IMR-90 (cell line): ENCODE results near the gene MET. TPM values are rescaled to one million over a fixed set of nuclear protein-coding genes. Genes with fewer than 3 reads are reported as not detected.

ENCODE experiments used
- ATAC-seq: fragments of 200-7000 bp; cut with Tn5 transposase; 2 replicates; pipeline ENCODE4 v1.9.1; 2020; ENCODE audit warnings: low read depth, mild to moderate bottlenecking, moderate library complexity
- BruUV-seq: library from RNA; stranded (reverse); fragments of 400-500 nt; replicated peaks from 2 replicates; lab custom pipeline; 2021; lab: Mats Ljungman, UMichigan
- CTCF ChIA-PET: fragments of 300-600 bp; formaldehyde crosslinking; extraction: SDS; loops from one replicate; lab custom pipeline; 2021; ENCODE audit warnings: antibody characterized with exemption; lab: Yijun Ruan, JAX
- POLR2A ChIA-PET: fragments of 300-600 bp; sonication (Branson Sonifier 250); formaldehyde crosslinking; loops from one replicate; lab custom pipeline; 2022; ENCODE audit warnings: antibody characterized with exemption; ENCODE audit not compliant: unreplicated experiment; lab: Charles Lee
- DNase-seq: peaks from one replicate; pipeline ENCODE4 v3.0.0; 2013
- H2AFZ ChIP-seq: replicated peaks from 2 replicates; pipeline ENCODE3; 2013; ENCODE audit warnings: low read length, mild to moderate bottlenecking; ENCODE audit not compliant: poor library complexity
- H2AK5ac ChIP-seq: 2 replicates; pipeline ENCODE4 v1.6.1; 2013; ENCODE audit warnings: low read depth, low read length, inconsistent platforms
- H2AK9ac ChIP-seq: replicated peaks from 2 replicates; pipeline ENCODE3; 2013; ENCODE audit warnings: mild to moderate bottlenecking, low read depth, low read length, moderate library complexity; ENCODE audit not compliant: poor library complexity
- H2BK120ac ChIP-seq: 2 replicates; pipeline ENCODE4 v1.6.1; 2013; ENCODE audit warnings: low read depth, low read length, inconsistent platforms
- H2BK15ac ChIP-seq: 3 replicates; pipeline ENCODE4 v1.6.1; 2013; ENCODE audit warnings: low read depth, low read length, inconsistent platforms
- H2BK20ac ChIP-seq: 2 replicates; pipeline ENCODE4 v1.6.1; 2013; ENCODE audit warnings: low read depth, mild to moderate bottlenecking, inconsistent platforms, low read length, moderate library complexity
- H2BK5ac ChIP-seq: 2 replicates; pipeline ENCODE4 v1.6.1; 2013; ENCODE audit warnings: mild to moderate bottlenecking, low read depth, low read length, inconsistent platforms; ENCODE audit not compliant: poor library complexity, severe bottlenecking
- H3K14ac ChIP-seq: replicated peaks from 2 replicates; pipeline ENCODE4 v1.6.1; 2013; ENCODE audit warnings: low read depth, low read length, inconsistent platforms
- H3K18ac ChIP-seq: 2 replicates; pipeline ENCODE4 v1.6.1; 2013; ENCODE audit warnings: low read depth, low read length, control low read depth
- H3K23ac ChIP-seq: 2 replicates; pipeline ENCODE4 v1.6.1; 2013; ENCODE audit warnings: low read depth, low read length, inconsistent platforms
- H3K27ac ChIP-seq: 2 replicates; pipeline ENCODE4 v1.5.1; 2013; ENCODE audit warnings: mild to moderate bottlenecking, control low read depth, low read length; ENCODE audit not compliant: insufficient read depth
- H3K27me3 ChIP-seq: 2 replicates; pipeline ENCODE4 v1.6.1; 2013; ENCODE audit warnings: low read length; ENCODE audit not compliant: control insufficient read depth, insufficient read depth
- H3K36me3 ChIP-seq: 2 replicates; pipeline ENCODE4 v1.6.1; 2013; ENCODE audit warnings: low read length, mixed read lengths; ENCODE audit not compliant: control insufficient read depth, insufficient read depth
- H3K4ac ChIP-seq: 2 replicates; pipeline ENCODE4 v1.6.1; 2013; ENCODE audit warnings: low read depth, low read length, inconsistent platforms
- H3K4me1 ChIP-seq: 2 replicates; pipeline ENCODE4 v1.6.1; 2013; ENCODE audit warnings: low read length, mixed read lengths; ENCODE audit not compliant: control insufficient read depth, insufficient read depth
- H3K4me2 ChIP-seq: 2 replicates; pipeline ENCODE4 v1.6.1; 2013; ENCODE audit warnings: low read depth, mild to moderate bottlenecking, control low read depth, low read length, moderate library complexity
- H3K4me3 ChIP-seq: 2 replicates; pipeline ENCODE4 v1.5.1; 2013; ENCODE audit warnings: low read depth, mild to moderate bottlenecking, control low read depth, low read length, moderate library complexity; ENCODE audit not compliant: insufficient read depth
- H3K56ac ChIP-seq: 2 replicates; pipeline ENCODE4 v1.6.1; 2013; ENCODE audit warnings: low read length, inconsistent platforms; ENCODE audit not compliant: insufficient read depth; ENCODE audit errors: extremely low read depth
- H3K79me1 ChIP-seq, 2 experiments: 2 replicates each; pipeline ENCODE4 v1.6.1; 2013; ENCODE audit warnings: low read length in 2 of 2, inconsistent platforms in 1 of 2, low read depth in 1 of 2
- H3K9ac ChIP-seq: 2 replicates; pipeline ENCODE4 v1.6.1; 2013; ENCODE audit warnings: low read depth, low read length, control low read depth
- H3K9me1 ChIP-seq: 2 replicates; pipeline ENCODE4 v1.6.1; 2013; ENCODE audit warnings: low read length, inconsistent platforms; ENCODE audit not compliant: insufficient read depth
- H3K9me3 ChIP-seq: 2 replicates; pipeline ENCODE4 v1.6.1; 2013; ENCODE audit warnings: low read length; ENCODE audit not compliant: control insufficient read depth, insufficient read depth
- H4K20me1 ChIP-seq: 2 replicates; pipeline ENCODE4 v1.6.1; 2013; ENCODE audit warnings: low read length, inconsistent platforms; ENCODE audit not compliant: insufficient read depth
- H4K5ac ChIP-seq: 2 replicates; pipeline ENCODE4 v1.6.1; 2013; ENCODE audit warnings: mild to moderate bottlenecking, low read depth, low read length, control low read depth
- H4K8ac ChIP-seq, 2 experiments: 2 replicates each; pipeline ENCODE4 v1.6.1; 2013; ENCODE audit warnings: low read depth in 2 of 2, low read length in 2 of 2, control low read depth in 1 of 2, inconsistent platforms in 1 of 2
- H4K91ac ChIP-seq: 2 replicates; pipeline ENCODE4 v1.6.1; 2013; ENCODE audit warnings: low read depth, low read length, inconsistent platforms; ENCODE audit not compliant: insufficient read depth
- BHLHE40 ChIP-seq: fragments of 150-350 bp; IDR thresholded peaks from 2 replicates; pipeline ENCODE4 v1.6.1; 2016; ENCODE audit warnings: mild to moderate bottlenecking, low read depth, low read length
- CEBPB ChIP-seq: IDR thresholded peaks from 2 replicates; pipeline ENCODE4 v1.6.1; 2012; ENCODE audit warnings: low read depth, low read length, improper control_type of control experiment
- CHD1 ChIP-seq: IDR thresholded peaks from 2 replicates; pipeline ENCODE4 v1.6.1; 2012; ENCODE audit warnings: low read depth, low read length, improper control_type of control experiment
- FOS ChIP-seq: fragments of 150-350 bp; IDR thresholded peaks from 2 replicates; pipeline ENCODE4 v1.6.1; 2016; ENCODE audit warnings: low read depth, low read length
- MAFK ChIP-seq: IDR thresholded peaks from 2 replicates; pipeline ENCODE4 v1.6.1; 2012; ENCODE audit warnings: low read depth, low read length, improper control_type of control experiment
- MAZ ChIP-seq: IDR thresholded peaks from 2 replicates; pipeline ENCODE4 v1.6.1; 2012; ENCODE audit warnings: low read depth, mild to moderate bottlenecking, low read length, improper control_type of control experiment, moderate library complexity, borderline replicate concordance
- MXI1 ChIP-seq: IDR thresholded peaks from 2 replicates; pipeline ENCODE4 v1.6.1; 2012; ENCODE audit warnings: low read depth, mild to moderate bottlenecking, low read length, moderate library complexity, borderline replicate concordance
- NFE2L2 ChIP-seq: fragments of 150-350 bp; IDR thresholded peaks from 2 replicates; pipeline ENCODE4 v1.6.1; 2016; ENCODE audit warnings: low read depth, mild to moderate bottlenecking, low read length
- POLR2A ChIP-seq: IDR thresholded peaks from 2 replicates; pipeline ENCODE4 v1.6.1; 2012; ENCODE audit warnings: mild to moderate bottlenecking, low read depth, low read length
- RAD21 ChIP-seq: IDR thresholded peaks from 2 replicates; pipeline ENCODE4 v1.6.1; 2012; ENCODE audit warnings: low read length, improper control_type of control experiment
- RCOR1 ChIP-seq: IDR thresholded peaks from 2 replicates; pipeline ENCODE4 v1.6.1; 2012; ENCODE audit warnings: mild to moderate bottlenecking, low read length, improper control_type of control experiment; ENCODE audit not compliant: insufficient replicate concordance
- RFX5 ChIP-seq: IDR thresholded peaks from 2 replicates; pipeline ENCODE4 v1.8.0; 2012; ENCODE audit warnings: low read depth, mild to moderate bottlenecking, low read length, moderate library complexity
- SMC3 ChIP-seq: fragments of 150-350 bp; IDR thresholded peaks from 2 replicates; pipeline ENCODE4 v1.6.1; 2016; ENCODE audit warnings: low read depth, mild to moderate bottlenecking, antibody characterized with exemption, low read length, moderate library complexity
- WGBS, 2 experiments: methylation state at CpG; one replicate each; pipeline versions ENCODE4 v1.1.5 to v1.1.7; 2013; ENCODE audit warnings: missing lambda C conversion rate in 2 of 2; ENCODE audit not compliant: insufficient read length in 1 of 2; ENCODE audit errors: extremely low coverage in 2 of 2; 5-methylcytosine and 5-hydroxymethylcytosine counted together
- dilution Hi-C: fragments of 300-500 bp; cut with HindIII; formaldehyde crosslinking; loops from one replicate; pipeline ENCODE4 v1.14.3; 2018; ENCODE audit warnings: low sequenced_read_pairs; ENCODE audit not compliant: unreplicated experiment
- in situ Hi-C: fragments of 300-500 bp; cut with MboI; formaldehyde crosslinking; loops from 3 replicates; pipeline ENCODE4 v1.14.3; 2019; ENCODE audit warnings: low sequenced_read_pairs, inconsistent platforms, mixed read lengths
- intact Hi-C: fragments of 100-400 bp; cut with micrococcal nuclease; formaldehyde crosslinking; loops from 2 replicates; pipeline ENCODE4 v1.10.0; 2022
- polyA plus RNA-seq, 3 experiments: library from polyadenylated mRNA; depleted of rRNA; stranded (reverse); fragments of >200 nt; gene quantifications; 2 replicates each; pipeline ENCODE4 v1.2.3, GENCODE V29; 2012; ENCODE audit warnings: low replicate concordance in 1 of 3
- total RNA-seq: library from RNA; depleted of rRNA; stranded (reverse); fragments of >200 nt; gene quantifications from 2 replicates; pipeline ENCODE4 v1.2.3, GENCODE V29; 2012
- TF ChIP-seq, protein P1 (sequence below): fragments of 150-350 bp; IDR thresholded peaks from 2 replicates; pipeline ENCODE4 v1.6.1; 2016; ENCODE audit warnings: low read depth, mild to moderate bottlenecking, low read length, moderate library complexity, borderline replicate concordance
- TF ChIP-seq, protein P2 (sequence below): conservative IDR thresholded peaks from 2 replicates; pipeline ENCODE4 v1.5.1; 2012; ENCODE audit warnings: mild to moderate bottlenecking, low read depth, low read length, improper control_type of control experiment
- TF ChIP-seq, protein P3 (sequence below): fragments of 150-350 bp; IDR thresholded peaks from 2 replicates; pipeline ENCODE4 v1.6.1; 2017; ENCODE audit warnings: mild to moderate bottlenecking, antibody characterized with exemption, low read length, low read depth

Gene MET
- total and polyA plus RNA-seq, 2 of the 4 experiments (the other 2 are of a cell fraction) = 15.0 to 84.6 TPM

DNA sequence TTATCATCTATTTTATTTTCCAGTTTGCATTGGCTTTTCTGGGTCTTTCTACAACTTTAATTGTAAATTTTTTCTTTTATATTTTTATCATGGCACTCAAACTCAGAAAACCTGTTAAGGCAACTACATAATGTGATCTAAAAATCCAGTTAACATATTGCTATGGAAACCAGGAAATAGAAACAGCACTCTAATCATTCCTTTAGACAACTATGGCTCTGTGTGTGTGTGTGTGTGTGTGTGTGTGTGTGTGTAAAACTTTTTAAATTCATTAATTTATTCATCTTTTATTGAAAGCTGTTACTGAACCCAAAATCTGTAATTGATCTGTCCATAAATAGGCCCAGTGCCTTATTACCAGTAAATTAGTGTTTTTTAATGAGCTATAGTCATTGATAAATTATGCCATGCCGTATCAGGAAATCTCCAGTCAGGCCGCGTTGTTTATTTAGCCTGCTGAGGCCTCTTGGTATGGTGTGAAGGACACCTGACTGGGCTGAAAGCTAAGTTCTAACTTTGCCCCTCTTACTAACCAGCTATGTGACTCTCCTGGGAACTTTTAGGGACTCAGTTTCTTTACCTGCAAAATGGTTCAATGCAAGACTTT is 1.5 kb upstream of the MET start:
- dilution Hi-C loops = no loop called here

More for the DNA sequence above, 1.5 kb upstream of the MET start:
- Histone ChIP-seq H2AK5ac (no peak overlapping the region), H3K4me2 (no peak overlapping the region), H3K27me3 (no peaks in the 10 kb centered on the region), H3K18ac (no peak overlapping the region), H2BK120ac (no peak overlapping the region), H4K20me1 (no peaks in the 10 kb centered on the region), H3K9me3 (no peaks in the 10 kb centered on the region), H4K5ac (no peak overlapping the region), H3K9ac (no peak overlapping the region), H2AK9ac (no peak overlapping the region), H3K4me3 (no peak overlapping the region), H2BK20ac (no peak overlapping the region), H3K79me1 (peaks cover 13 to 22% of the 10 kb centered on the region in 2 experiments; a peak in 3 of 4 replicates), H3K27ac (no peak overlapping the region), H3K14ac (no peak overlapping the region), H4K91ac (no peak overlapping the region), H3K9me1 (peaks cover 3% of the 10 kb centered on the region; the same call in 1 of the 2 replicates), H3K23ac (no peak overlapping the region), H4K8ac (no peak overlapping the region), H2BK5ac (no peak overlapping the region), H2AFZ (no peak overlapping the region), H3K4me1 (peaks cover 5% of the 10 kb centered on the region), H3K56ac (no peak overlapping the region), H3K4ac (no peak overlapping the region), H2BK15ac (no peak overlapping the region), H3K36me3 (no peaks in the 10 kb centered on the region)
- ChIA-PET POLR2A (no interaction called here), CTCF (interaction anchor here (1.1 kb wide), 1 partner anchor 149 kb away, joined by 3 read pairs; no protein-coding TSS in a partner anchor)
- no TSS peak for BruUV-seq
- intact Hi-C loops = loop anchor here (5.0 kb wide), 4 partner anchors 47 to 498 kb away; no protein-coding TSS in a partner anchor
- no peak for TF ChIP-seq CEBPB
- TF ChIP-seq, protein P1, sequence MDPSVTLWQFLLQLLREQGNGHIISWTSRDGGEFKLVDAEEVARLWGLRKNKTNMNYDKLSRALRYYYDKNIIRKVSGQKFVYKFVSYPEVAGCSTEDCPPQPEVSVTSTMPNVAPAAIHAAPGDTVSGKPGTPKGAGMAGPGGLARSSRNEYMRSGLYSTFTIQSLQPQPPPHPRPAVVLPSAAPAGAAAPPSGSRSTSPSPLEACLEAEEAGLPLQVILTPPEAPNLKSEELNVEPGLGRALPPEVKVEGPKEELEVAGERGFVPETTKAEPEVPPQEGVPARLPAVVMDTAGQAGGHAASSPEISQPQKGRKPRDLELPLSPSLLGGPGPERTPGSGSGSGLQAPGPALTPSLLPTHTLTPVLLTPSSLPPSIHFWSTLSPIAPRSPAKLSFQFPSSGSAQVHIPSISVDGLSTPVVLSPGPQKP = no peak
- no peak for TF ChIP-seq NFE2L2
- no peak for TF ChIP-seq SMC3
- TF ChIP-seq MAFK = no peak
- no peak for TF ChIP-seq CHD1
- TF ChIP-seq MAZ = no peak
- TF ChIP-seq, protein P2, sequence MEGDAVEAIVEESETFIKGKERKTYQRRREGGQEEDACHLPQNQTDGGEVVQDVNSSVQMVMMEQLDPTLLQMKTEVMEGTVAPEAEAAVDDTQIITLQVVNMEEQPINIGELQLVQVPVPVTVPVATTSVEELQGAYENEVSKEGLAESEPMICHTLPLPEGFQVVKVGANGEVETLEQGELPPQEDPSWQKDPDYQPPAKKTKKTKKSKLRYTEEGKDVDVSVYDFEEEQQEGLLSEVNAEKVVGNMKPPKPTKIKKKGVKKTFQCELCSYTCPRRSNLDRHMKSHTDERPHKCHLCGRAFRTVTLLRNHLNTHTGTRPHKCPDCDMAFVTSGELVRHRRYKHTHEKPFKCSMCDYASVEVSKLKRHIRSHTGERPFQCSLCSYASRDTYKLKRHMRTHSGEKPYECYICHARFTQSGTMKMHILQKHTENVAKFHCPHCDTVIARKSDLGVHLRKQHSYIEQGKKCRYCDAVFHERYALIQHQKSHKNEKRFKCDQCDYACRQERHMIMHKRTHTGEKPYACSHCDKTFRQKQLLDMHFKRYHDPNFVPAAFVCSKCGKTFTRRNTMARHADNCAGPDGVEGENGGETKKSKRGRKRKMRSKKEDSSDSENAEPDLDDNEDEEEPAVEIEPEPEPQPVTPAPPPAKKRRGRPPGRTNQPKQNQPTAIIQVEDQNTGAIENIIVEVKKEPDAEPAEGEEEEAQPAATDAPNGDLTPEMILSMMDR = no peak
- no peak for TF ChIP-seq MXI1
- TF ChIP-seq RFX5 = no peak
- TF ChIP-seq POLR2A = no peak
- TF ChIP-seq BHLHE40 = no peak
- TF ChIP-seq RAD21 = no peak
- no peak for TF ChIP-seq FOS
- no peak for TF ChIP-seq RCOR1
- TF ChIP-seq, protein P3, sequence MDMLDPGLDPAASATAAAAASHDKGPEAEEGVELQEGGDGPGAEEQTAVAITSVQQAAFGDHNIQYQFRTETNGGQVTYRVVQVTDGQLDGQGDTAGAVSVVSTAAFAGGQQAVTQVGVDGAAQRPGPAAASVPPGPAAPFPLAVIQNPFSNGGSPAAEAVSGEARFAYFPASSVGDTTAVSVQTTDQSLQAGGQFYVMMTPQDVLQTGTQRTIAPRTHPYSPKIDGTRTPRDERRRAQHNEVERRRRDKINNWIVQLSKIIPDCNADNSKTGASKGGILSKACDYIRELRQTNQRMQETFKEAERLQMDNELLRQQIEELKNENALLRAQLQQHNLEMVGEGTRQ = no peak
- WGBS, 2 experiments = no CpG with 5 or more reads among the region's 3 CpGs
- DNase-seq (peak; percentile 26), ATAC-seq (no peak)
- in situ Hi-C loops = no loop called here
